Smooth muscle cell (in vitro differentiated cells): ENCODE data around the gene JUN. TPM values are rescaled to one million over a fixed set of nuclear protein-coding genes. Genes with fewer than 3 reads are reported as not detected.

Experiments
- DNase-seq: peaks from one replicate; lab custom pipeline; 2025; ENCODE audit not compliant: unreplicated experiment; lab: John Stamatoyannopoulos, UW
- H2AFZ ChIP-seq: fragments of 200-600 bp; sonication (generic); 2 replicates; pipeline ENCODE4 v1.6.0; 2016; ENCODE audit warnings: antibody characterized with exemption, low read depth, mild to moderate bottlenecking
- H3F3A ChIP-seq: fragments of 200-600 bp; sonication (generic); 2 replicates; pipeline ENCODE4 v1.6.0; 2017; ENCODE audit warnings: antibody characterized with exemption, low read depth
- H3K27ac ChIP-seq: fragments of 200-600 bp; sonication (generic); 2 replicates; pipeline ENCODE4 v1.5.1; 2016; ENCODE audit warnings: low read depth, mild to moderate bottlenecking
- H3K27me3 ChIP-seq: fragments of 200-600 bp; sonication (generic); 2 replicates; pipeline ENCODE4 v1.6.1; 2016; ENCODE audit warnings: low read depth, mild to moderate bottlenecking
- H3K36me3 ChIP-seq: fragments of 200-600 bp; sonication (generic); 2 replicates; pipeline ENCODE4 v1.5.1; 2016; ENCODE audit warnings: low read depth
- H3K4me1 ChIP-seq: fragments of 200-600 bp; sonication (generic); 2 replicates; pipeline ENCODE4 v1.5.1; 2016; ENCODE audit warnings: low read depth
- H3K4me2 ChIP-seq: fragments of 200-600 bp; sonication (generic); 2 replicates; pipeline ENCODE4 v1.6.0; 2016; ENCODE audit warnings: mild to moderate bottlenecking
- H3K4me3 ChIP-seq: fragments of 200-600 bp; sonication (generic); 2 replicates; pipeline ENCODE4 v1.5.1; 2016; ENCODE audit warnings: mild to moderate bottlenecking
- H3K79me2 ChIP-seq: fragments of 200-600 bp; sonication (generic); 2 replicates; pipeline ENCODE4 v1.6.0; 2016; ENCODE audit warnings: low read depth, mild to moderate bottlenecking
- H3K9ac ChIP-seq: fragments of 200-600 bp; sonication (generic); 2 replicates; pipeline ENCODE4 v1.6.0; 2016; ENCODE audit warnings: low read depth
- H3K9me3 ChIP-seq: fragments of 200-600 bp; sonication (generic); replicated peaks from 2 replicates; pipeline ENCODE4 v1.5.1; 2016; ENCODE audit warnings: low read depth
- H4K20me1 ChIP-seq: fragments of 200-600 bp; sonication (generic); 2 replicates; pipeline ENCODE4 v1.6.0; 2016; ENCODE audit warnings: low read depth
- CTCF ChIP-seq: fragments of 200-600 bp; sonication (generic); IDR thresholded peaks from 2 replicates; pipeline ENCODE4 v1.5.1; 2017; ENCODE audit warnings: borderline replicate concordance, mild to moderate bottlenecking, antibody characterized with exemption; ENCODE audit not compliant: insufficient read depth, poor library complexity, severe bottlenecking
- WGBS: methylation state at CpG from one replicate; pipeline ENCODE4 v1.1.7; 2016; ENCODE audit warnings: low lambda C conversion rate; 5-methylcytosine and 5-hydroxymethylcytosine counted together
- polyA plus RNA-seq: library from polyadenylated mRNA; unstranded; fragments of >200 nt; fragmentation: Nextera tagmentation; extraction: Ambion mirVana; gene quantifications from 2 replicates; pipeline ENCODE4 v1.2.1, GENCODE V29; 2016
- total RNA-seq: library from RNA; depleted of rRNA; stranded (reverse); fragments of >200 nt; gene quantifications from 2 replicates; pipeline ENCODE4 v1.2.3, GENCODE V29; 2014

JUN gene
- total and polyA plus RNA-seq, 2 experiments from 2014 or later: 200 to 286 TPM

DNA sequence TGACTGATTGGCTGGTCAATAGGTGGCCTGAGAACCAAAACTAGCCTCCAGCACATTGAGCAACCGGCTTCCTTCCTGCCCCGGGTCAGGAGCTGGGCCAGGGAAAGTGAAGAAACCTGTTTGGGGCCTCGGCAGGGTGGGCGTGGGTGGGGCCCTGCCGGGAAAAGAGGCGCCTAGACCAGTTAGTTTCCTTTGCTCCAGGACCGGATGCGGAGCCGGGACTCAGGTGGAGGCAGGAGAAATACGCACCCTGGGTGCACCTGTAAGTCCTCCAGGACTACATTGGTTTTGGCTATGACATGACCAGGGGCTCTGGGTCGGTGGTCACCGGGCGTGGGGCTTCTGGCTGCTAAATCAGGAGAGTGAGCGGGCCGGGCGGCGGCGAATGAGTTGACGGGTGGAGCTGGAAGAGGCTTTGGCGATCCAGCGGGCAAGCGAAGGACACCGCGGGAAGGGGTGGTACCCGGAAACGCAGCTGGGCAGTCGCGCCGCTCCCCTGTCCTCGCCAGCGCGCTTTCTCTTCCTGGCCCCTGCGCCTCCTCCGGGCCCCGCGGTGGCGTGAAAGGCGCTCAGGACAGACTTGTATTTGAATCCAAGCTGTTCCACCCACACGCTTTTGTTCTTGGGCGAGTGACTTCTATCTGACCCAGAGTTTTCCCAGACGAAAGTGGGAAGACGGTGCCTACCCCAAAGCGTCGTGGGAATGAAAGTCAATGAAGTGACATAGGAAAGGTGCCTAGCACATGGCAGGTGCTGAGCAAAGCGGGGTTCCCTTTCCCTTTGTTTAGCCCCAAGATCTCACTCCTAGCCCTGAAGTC is 30.6 kb upstream of the JUN start:
- H3K36me3 ChIP-seq: no peaks in the 10 kb centered on the region
- TF ChIP-seq CTCF: no peak
- no peaks in the 10 kb centered on the region for H3K79me2 ChIP-seq
- peak overlapping the region; percentile 54 for H3K9ac ChIP-seq
- peak overlapping the region; percentile 86 for H2AFZ ChIP-seq
- no peaks in the 10 kb centered on the region for H4K20me1 ChIP-seq
- peaks cover 23% of the 10 kb centered on the region for H3K4me1 ChIP-seq
- H3K27ac ChIP-seq: peak overlapping the region; percentile 74
- H3F3A ChIP-seq: peaks cover 27% of the 10 kb centered on the region
- DNase-seq: no peak
- no peaks in the 10 kb centered on the region for H3K27me3 ChIP-seq
- peak overlapping the region; percentile 96 for H3K4me2 ChIP-seq
- peak overlapping the region; percentile 66 for H3K4me3 ChIP-seq
- H3K9me3 ChIP-seq: no peaks in the 10 kb centered on the region
- 19% methylated on average over 45 of the region's 45 CpGs for WGBS

DNA sequence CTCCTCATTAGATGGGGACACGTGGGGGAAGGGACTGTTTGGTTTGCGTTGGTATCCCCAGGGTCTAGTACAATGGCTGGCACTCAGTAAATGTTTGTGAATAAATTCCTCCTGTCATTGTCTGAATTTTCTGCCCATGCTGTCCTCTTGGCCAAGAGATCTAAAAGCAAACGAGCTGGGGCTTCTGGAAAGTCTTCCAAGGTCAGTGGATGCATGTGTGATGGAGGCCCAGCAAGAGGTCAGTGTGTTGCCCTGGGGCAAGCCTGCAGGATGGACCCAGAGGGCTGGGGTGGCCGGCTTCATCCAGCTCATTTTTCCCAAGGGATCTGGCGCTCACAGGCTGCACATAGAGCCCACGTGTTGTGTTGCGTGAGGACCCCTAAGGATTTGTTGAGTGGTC is 30.0 kb upstream of the JUN start:
- Histone ChIP-seq H2AFZ (no peak overlapping the region), H4K20me1 (no peaks in the 10 kb centered on the region), H3K79me2 (no peaks in the 10 kb centered on the region), H3K9ac (no peak overlapping the region), H3K4me1 (peaks cover 24% of the 10 kb centered on the region), H3F3A (peaks cover 27% of the 10 kb centered on the region), H3K36me3 (no peaks in the 10 kb centered on the region), H3K4me2 (no peak overlapping the region), H3K27me3 (no peaks in the 10 kb centered on the region), H3K27ac (no peak overlapping the region), H3K9me3 (no peaks in the 10 kb centered on the region), H3K4me3 (no peak overlapping the region)
- 79% methylated on average over 7 of the region's 7 CpGs for WGBS
- no peak for TF ChIP-seq CTCF
- DNase-seq: no peak

GRCh38 chr1:58813361-58813760 is 29.5 kb upstream of the JUN start:
- H3K4me2 ChIP-seq: no peak overlapping the region
- TF ChIP-seq CTCF: no peak
- no peak overlapping the region for H3K27ac ChIP-seq
- no peak overlapping the region for H3K9ac ChIP-seq
- 77% methylated on average over 1 of the region's 1 CpG for whole genome bisulfite sequencing
- H3K36me3 ChIP-seq: no peaks in the 10 kb centered on the region
- H3K4me3 ChIP-seq: no peak overlapping the region
- no peaks in the 10 kb centered on the region for H3K27me3 ChIP-seq
- peaks cover 24% of the 10 kb centered on the region for H3K4me1 ChIP-seq
- H4K20me1 ChIP-seq: no peaks in the 10 kb centered on the region
- H3K79me2 ChIP-seq: no peaks in the 10 kb centered on the region
- no peak overlapping the region for H2AFZ ChIP-seq
- H3F3A ChIP-seq: peaks cover 27% of the 10 kb centered on the region
- DNase-seq: no peak
- no peaks in the 10 kb centered on the region for H3K9me3 ChIP-seq

- H3K4me2 ChIP-seq: no peak overlapping the region
- H4K20me1 ChIP-seq: no peaks in the 10 kb centered on the region
- 88% methylated on average over 4 of the region's 4 CpGs for WGBS
- no peak overlapping the region for H3K4me3 ChIP-seq
- no peak overlapping the region for H2AFZ ChIP-seq
- DNase-seq: no peak
- no peak overlapping the region for H3K9ac ChIP-seq
- peaks cover 27% of the 10 kb centered on the region for H3F3A ChIP-seq
- no peak overlapping the region for H3K27ac ChIP-seq
- H3K27me3 ChIP-seq: no peaks in the 10 kb centered on the region
- H3K9me3 ChIP-seq: no peaks in the 10 kb centered on the region
- H3K4me1 ChIP-seq: peaks cover 24% of the 10 kb centered on the region
- no peak for TF ChIP-seq CTCF
- H3K79me2 ChIP-seq: no peaks in the 10 kb centered on the region
- H3K36me3 ChIP-seq: no peaks in the 10 kb centered on the region
These were observed 29.1 kb upstream of the JUN start for GRCh38 chr1:58812926-58813325.
